Stimulated activated CD8-positive, alpha-beta memory T cell treated with anti-CD3 and anti-CD28 coated beads, Interleukin-4, amount 100 ng/mL, for 4 hours (primary cell): ENCODE measurements around the gene MAMDC2.
A peak's percentile ranks its signal among the peaks of the same experiment; 100 is the strongest.

Source experiments
- DNase-seq, 2 donors: peaks; one replicate each; pipeline ENCODE4 v3.0.0-alpha.2; 2020; ENCODE audit warnings: low read depth in 2 of 2, low spot score in 1 of 2

MAMDC2 gene

DNA sequence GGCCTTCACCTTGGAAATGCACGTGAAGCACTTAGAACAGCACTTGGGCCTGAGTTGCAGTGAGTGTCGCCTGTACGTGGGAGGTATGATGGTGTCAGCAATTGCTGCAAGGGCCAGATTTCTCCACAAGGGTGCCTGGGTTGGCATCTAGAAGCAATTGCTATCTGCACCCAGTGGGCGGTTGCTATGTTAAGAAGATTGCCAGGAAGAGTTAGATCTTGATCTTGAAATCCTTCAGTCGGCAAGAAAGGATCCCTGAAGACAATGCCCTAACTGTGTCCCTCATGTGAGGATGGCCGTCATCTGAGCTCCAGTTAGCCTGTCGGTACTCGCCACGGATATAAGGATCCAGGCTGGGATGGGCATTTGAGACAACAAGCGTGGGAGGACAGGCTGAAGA, 62.9 kb downstream of the MAMDC2 start:
- DNase-seq, result no peak

DNA sequence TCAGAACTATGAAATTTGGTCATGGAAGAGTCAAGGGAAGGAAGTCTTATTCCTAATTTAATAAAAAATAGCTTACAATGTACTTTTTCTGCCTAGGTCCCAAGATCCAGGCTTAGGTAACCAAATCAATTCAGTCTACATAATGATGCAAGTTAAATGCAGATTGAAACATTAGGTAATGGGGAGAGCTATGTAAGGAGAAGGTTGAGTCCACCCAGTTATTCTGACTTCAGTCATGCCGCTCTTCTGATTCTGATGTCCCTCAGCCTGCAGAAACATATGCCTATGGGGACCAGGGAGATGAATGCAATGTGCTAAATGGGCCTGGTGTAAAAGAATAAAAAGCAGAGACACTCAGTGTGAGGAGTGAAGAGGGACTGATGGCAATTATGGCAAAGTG, 63.9 kb downstream of the MAMDC2 start:
- DNase-seq, result no peak

- no peak for DNase-seq
Measured at GRCh38 chr9:70108181-70108580, 64.5 kb downstream of the MAMDC2 start.

GRCh38 chr9:70110194-70111041, 66.8 kb downstream of the MAMDC2 start:
- DNase-seq, result no peak

GRCh38 chr9:70111042-70111602, 67.5 kb downstream of the MAMDC2 start:
- peak; percentile 1 to 4 for DNase-seq

DNA sequence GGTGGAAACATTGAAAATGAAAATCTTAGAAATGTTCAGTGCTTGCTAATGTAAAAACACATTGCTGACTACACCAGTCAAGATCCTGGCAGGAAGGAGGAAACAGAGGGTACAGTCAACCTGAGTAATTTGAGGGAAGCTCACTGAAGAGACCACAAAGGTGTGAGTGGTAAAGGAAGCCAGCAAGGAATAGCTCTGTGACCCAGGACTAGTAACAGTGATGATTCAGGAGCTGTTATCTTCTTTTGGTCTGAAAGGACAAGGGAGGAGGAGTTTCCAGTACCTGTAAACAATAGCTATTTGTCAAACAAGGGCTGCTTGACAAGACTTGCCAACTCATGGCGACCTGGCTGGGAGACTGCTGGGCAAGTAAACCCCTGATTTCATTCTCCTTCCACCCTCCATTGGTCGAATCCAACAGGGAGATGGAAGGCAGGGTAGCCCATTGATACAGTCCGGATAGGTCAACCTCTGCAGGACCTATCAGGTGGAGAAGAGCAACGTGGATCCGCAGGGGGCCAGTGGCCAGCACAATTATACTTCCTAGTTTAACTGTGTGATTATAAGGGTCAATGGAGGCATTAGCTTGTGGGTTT, 68.1 kb downstream of the MAMDC2 start:
- no peak for DNase-seq

- no peak for DNase-seq
Measured at GRCh38 chr9:70112981-70113380, 69.3 kb downstream of the MAMDC2 start.

DNA sequence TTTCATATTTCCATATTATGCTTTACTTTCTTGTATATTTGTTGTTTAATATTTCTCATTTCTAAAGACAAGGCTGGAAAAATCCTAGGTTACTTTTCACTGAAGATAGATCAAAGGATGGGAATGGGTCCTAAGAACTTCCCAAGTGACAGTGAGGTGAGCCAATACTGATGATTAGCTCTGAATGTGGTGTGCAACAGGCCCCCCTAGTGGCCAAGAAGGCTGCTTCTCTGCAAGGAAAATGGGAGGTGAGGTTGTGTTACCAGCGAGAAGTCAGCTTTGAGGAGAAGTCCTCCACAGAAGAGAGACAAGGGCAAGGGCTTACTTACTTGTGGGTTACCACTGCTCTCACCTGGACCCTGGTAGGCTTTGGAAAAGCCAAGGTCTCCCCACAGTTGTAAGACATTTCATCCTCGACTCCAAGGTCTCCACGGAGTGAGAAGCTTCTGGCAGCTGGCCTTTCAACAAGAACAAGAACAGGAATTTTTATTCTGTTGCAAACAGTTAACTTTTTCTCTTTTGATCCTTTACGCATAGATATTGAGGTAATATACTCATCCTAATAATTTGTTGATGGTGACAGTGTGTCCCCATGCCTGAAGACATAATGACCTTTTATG, 69.9 kb downstream of the MAMDC2 start:
- DNase-seq, result no peak

- no peak for DNase-seq
Measured at GRCh38 chr9:70114898-70115297, 71.2 kb downstream of the MAMDC2 start.

DNA sequence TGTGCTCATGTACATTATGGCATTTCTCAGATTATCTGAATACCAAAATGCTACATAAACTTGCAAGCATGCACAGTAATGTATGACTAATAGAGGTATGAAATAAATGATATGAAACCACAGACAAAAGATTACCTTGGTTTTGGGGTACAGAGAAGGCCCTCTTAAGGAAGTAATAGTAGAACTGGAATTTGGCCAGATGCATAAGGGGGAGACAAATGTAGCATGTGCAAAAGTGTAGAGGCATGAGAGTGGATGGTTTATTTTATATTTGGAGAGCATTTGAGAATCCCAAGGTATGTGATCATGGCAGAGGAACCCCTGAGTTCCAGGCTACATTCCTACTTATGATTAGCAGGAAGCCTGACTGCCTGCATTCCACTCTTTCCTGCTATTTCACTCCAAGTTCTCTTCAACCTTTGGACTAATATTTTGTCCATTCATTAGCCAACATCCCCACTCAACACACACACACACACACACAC, 74.2 kb downstream of the MAMDC2 start:
- DNase-seq, result no peak

DNA sequence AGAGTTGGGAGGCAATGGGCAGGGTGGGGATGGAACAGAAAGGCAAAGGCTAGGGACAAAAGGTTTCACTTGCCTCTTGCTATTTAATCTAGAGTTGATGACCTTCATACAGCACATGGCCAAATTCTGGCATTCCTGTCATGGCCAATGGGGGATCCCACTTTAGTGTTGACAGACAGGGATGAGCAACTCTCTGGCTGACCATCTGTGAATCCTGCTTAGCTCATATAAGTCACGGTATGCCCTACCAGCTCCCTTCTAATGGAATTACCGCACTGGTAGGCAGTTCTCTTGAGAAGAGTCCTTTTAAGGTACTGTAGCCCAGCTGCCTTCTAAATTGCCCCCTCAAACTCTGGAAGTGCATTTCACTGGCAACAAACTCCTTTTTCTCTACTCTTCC, 76.1 kb downstream of the MAMDC2 start:
- DNase-seq, result no peak

GRCh38 chr9:70120834-70121510, 77.3 kb downstream of the MAMDC2 start:
- no peak for DNase-seq

- no peak for DNase-seq
Measured at GRCh38 chr9:70121818-70122436, 78.3 kb downstream of the MAMDC2 start.

GRCh38 chr9:70123695-70124094, 80.0 kb downstream of the MAMDC2 start:
- no peak for DNase-seq

GRCh38 chr9:70125621-70126263, 82.1 kb downstream of the MAMDC2 start:
- no peak for DNase-seq

DNA sequence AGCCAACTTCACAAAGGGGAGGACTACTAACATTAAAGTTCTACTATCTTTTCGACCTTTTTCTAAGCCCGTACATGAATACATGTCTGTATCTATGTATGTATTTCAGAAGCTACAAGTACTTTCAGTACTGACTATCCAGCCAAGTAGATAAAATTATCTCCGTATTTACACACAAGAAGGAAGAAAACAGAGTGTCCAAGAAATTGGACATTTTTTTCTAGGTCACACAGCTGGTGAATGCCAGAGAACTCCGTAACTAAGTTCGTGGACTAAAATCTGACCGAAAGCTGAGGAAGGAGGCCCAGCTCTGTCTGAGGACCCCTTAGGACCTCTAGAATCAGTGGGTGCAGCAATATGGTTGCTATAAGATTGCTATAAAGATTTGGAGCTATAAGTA, 83.4 kb downstream of the MAMDC2 start:
- DNase-seq, result no peak

- no peak for DNase-seq
Measured at GRCh38 chr9:70127540-70128416, 84.1 kb downstream of the MAMDC2 start.

GRCh38 chr9:70130266-70130665, 86.6 kb downstream of the MAMDC2 start:
- no peak for DNase-seq

- no peak for DNase-seq
Measured at GRCh38 chr9:70131296-70131695, 87.6 kb downstream of the MAMDC2 start.
